PC-3 (cell line): Measurements from ENCODE around the gene DUSP12.

Experiments
- CTCF ChIP-seq: fragments of 300-600 bp; sonication (generic); conservative IDR thresholded peaks from 2 replicates; pipeline ENCODE4 v1.5.1; 2017; ENCODE audit warnings: antibody characterized with exemption, low read depth, mild to moderate bottlenecking, low read length
- EZH2 ChIP-seq: fragments of 300-600 bp; sonication (generic); IDR thresholded peaks from one replicate; pipeline ENCODE4 v1.6.1; 2017; ENCODE audit warnings: antibody characterized with exemption, mild to moderate bottlenecking, low read length; ENCODE audit not compliant: unreplicated experiment
- EZH2phosphoT487 ChIP-seq: fragments of 300-600 bp; sonication (generic); IDR thresholded peaks from 2 replicates; pipeline ENCODE4 v1.6.1; 2018; ENCODE audit warnings: mild to moderate bottlenecking, antibody characterized with exemption, low read length, borderline replicate concordance

GRCh38 chr1:161773791-161774190, 24.2 kb downstream of the DUSP12 start:
- TF ChIP-seq CTCF (no peak), EZH2 (no peak), EZH2phosphoT487 (no peak)
